Measurements from ENCODE around the gene BTG2. TPM values are rescaled to one million over a fixed set of nuclear protein-coding genes. Genes with fewer than 3 reads are reported as not detected.

BTG2 gene
- total RNA-seq, 1 donor from 2014 or later: 24.1 TPM

DNA sequence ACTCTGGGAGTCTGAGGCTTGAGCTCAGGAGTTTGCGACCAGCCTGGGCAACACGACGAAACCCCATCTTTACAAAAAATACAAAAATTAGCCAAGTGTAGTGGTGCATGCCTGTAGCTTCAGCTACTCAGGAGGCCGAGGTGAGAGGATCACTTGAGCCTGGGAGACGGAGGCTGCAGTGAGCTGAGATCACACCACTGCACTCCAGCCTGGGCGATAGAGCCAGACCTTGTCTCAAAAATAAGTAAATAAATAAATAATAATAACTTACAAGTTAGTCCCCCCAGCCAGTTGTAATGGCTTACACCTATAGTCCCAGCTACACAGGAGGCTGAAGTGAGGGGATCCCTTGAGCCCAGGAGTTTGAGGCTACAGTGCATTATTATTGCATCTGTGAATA, 21.7 kb upstream of the BTG2 start:
- TF ChIP-seq, protein P1, sequence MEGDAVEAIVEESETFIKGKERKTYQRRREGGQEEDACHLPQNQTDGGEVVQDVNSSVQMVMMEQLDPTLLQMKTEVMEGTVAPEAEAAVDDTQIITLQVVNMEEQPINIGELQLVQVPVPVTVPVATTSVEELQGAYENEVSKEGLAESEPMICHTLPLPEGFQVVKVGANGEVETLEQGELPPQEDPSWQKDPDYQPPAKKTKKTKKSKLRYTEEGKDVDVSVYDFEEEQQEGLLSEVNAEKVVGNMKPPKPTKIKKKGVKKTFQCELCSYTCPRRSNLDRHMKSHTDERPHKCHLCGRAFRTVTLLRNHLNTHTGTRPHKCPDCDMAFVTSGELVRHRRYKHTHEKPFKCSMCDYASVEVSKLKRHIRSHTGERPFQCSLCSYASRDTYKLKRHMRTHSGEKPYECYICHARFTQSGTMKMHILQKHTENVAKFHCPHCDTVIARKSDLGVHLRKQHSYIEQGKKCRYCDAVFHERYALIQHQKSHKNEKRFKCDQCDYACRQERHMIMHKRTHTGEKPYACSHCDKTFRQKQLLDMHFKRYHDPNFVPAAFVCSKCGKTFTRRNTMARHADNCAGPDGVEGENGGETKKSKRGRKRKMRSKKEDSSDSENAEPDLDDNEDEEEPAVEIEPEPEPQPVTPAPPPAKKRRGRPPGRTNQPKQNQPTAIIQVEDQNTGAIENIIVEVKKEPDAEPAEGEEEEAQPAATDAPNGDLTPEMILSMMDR (IDR thresholded peaks at IDR 0.05; ENCODE audit: insufficient read depth, low read length, poor library complexity, severe bottlenecking): no peak
- Histone ChIP-seq H3K27me3 (ENCODE audit: control insufficient read depth, insufficient read depth, low read length) (no peaks in the 10 kb centered on the region), H3K4me3 (ENCODE audit: low read depth, low read length) (no peak overlapping the region), H3K36me3 (ENCODE audit: control insufficient read depth, insufficient read depth, low read length) (no peaks in the 10 kb centered on the region)
- DNase-seq (ENCODE audit: low read depth): no peak

DNA sequence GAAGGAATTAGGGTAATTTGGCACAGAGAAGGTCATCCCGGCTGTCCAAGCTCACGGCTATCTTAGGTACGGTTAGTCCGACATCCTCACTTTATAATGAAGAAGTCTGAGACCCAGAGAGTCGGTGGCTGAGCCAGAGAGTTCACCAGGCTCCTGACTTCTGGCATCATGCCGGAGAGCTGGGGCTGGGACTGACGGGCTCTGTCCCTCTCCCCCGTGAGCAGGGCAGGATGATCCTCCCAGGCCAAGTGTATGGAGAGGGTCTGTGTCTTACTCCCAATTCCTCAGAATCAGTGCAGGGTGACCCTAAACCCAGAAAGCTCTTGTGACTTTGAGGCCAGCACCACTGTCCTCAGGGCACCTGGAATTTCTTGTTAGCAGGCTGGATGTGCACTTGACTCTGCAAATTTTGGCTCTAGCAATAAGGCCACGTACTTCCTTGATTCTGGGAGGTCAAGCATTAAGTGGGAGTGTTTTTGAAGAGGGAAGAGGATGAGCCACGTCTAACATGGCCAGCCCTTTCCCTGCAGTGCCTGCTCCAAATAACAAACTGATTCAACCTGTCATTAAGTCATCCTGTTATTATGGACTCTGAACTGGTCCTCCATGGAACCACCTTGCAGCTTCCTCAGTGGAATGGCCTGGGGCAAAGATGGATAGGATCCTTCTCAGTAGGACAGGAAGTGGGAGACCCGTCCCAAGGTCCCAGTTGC, 20.8 kb upstream of the BTG2 start:
- no peaks in the 10 kb centered on the region for H3K27me3 ChIP-seq (ENCODE audit: control insufficient read depth, insufficient read depth, low read length)
- H3K4me3 ChIP-seq (ENCODE audit: low read depth, low read length): no peak overlapping the region
- DNase-seq (ENCODE audit: low read depth): no peak
- H3K36me3 ChIP-seq (ENCODE audit: control insufficient read depth, insufficient read depth, low read length): no peaks in the 10 kb centered on the region
- TF ChIP-seq, protein P1 (IDR thresholded peaks at IDR 0.05; ENCODE audit: insufficient read depth, low read length, poor library complexity, severe bottlenecking): no peak

DNA sequence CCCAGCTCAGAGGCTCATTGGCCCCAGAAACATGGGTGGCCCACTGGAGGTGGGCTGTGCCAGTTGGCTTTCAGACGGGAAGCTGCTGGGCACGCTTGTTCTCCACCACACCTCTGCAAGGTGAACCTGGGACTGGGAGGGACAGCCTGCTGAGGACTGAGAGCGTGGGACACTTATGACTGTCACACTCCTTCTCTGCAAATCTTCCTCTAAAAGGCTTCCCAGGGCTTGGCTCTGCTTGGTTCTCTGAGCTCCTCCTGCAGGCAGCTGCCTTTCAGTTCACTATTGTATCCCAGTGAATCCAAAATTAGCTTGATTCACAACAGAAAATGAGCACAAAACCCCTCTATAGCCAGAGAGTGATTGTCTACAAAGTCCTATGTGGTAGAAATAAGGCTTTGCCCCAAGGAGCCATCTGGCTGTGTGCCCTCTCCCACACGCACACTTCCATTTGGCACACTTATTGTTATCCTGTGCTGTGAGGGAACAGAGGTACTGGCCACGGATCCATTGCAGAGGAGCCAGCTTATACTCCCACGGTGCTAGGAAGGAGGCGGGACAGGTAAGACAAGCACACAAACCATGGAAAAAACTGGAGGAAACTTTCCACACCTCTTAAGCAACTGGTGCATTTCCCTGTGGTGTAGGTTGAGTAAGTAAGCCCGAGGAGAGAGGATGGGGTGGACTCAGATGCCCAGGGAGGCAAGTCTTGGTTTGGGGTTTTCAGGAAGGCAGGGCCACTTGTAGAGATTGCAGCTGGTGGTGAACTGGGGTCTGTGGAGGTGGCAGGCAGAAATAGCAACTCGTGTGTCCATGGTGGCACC, 18.9 kb upstream of the BTG2 start:
- Histone ChIP-seq H3K36me3 (ENCODE audit: control insufficient read depth, insufficient read depth, low read length) (no peaks in the 10 kb centered on the region), H3K27me3 (ENCODE audit: control insufficient read depth, insufficient read depth, low read length) (no peaks in the 10 kb centered on the region), H3K4me3 (ENCODE audit: low read depth, low read length) (no peak overlapping the region)
- TF ChIP-seq, protein P1 (IDR thresholded peaks at IDR 0.05; ENCODE audit: insufficient read depth, low read length, poor library complexity, severe bottlenecking): no peak
- no peak for DNase-seq (ENCODE audit: low read depth)

DNA sequence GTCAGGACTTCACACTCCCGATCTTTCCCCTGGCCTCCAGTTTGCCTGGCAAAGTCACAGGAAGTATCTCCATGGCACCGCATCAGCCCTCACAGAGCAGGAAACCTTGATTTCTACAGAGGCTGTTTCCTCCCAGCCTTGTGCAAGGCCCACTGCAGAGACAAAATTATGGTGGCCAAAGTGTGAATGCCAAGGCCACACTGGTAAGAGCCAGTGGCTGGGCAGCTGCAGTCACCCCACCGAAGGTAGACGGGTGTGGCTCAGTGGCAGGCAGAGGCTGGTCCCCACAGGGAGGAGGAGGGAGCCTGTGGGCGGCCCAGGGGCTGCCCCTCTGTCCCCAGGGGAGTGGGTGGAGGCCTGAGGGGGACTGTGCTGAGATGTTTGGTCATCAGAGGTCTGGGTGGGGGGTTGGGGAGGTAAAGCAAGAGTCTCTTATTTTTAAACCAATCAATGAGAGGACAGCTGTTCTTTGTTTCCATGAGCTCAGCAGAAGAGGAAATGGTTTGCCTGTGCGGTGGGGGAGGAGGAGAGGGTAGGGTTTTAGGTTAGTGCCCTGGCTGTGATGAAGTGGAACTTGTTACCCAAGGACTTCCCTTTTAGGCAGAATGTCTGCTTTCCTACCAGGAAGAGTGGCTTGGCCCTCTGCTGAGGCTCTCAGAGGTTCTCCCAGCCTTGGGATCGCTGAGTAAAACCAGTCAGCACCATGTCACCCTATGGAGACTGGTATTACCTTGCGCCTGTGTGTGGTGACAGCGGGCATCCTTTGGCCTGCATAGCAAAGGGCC, 18.0 kb upstream of the BTG2 start:
- TF ChIP-seq, protein P1 (IDR thresholded peaks at IDR 0.05; ENCODE audit: insufficient read depth, low read length, poor library complexity, severe bottlenecking): no peak
- no peak overlapping the region for H3K4me3 ChIP-seq (ENCODE audit: low read depth, low read length)
- H3K36me3 ChIP-seq (ENCODE audit: control insufficient read depth, insufficient read depth, low read length): no peaks in the 10 kb centered on the region
- no peak for DNase-seq (ENCODE audit: low read depth)
- H3K27me3 ChIP-seq (ENCODE audit: control insufficient read depth, insufficient read depth, low read length): no peaks in the 10 kb centered on the region

DNA sequence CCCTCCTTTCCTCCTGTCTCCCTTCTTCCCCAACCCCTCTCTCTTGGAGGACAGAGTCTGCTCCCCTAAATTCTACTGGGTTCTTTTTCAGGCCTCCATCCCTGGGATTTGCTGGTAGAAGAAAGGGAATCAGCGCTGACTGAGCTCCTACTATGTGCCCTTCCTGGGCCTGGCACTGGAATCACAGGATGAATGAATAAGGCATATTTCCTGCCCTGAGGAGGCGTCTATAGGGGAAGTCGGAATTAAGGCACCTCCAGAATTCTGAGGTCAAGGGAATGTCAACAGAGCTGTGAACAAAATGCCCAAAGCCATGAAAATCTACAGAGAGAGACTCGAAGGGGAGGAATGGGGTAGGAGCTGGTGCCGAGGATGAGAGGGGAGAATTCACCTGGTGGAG, 17.4 kb upstream of the BTG2 start:
- H3K4me3 ChIP-seq (ENCODE audit: low read depth, low read length): no peak overlapping the region

More for the DNA sequence above, 17.4 kb upstream of the BTG2 start:
- no peak for DNase-seq (ENCODE audit: low read depth)
- TF ChIP-seq, protein P1 (IDR thresholded peaks at IDR 0.05; ENCODE audit: insufficient read depth, low read length, poor library complexity, severe bottlenecking): no peak
- H3K27me3 ChIP-seq (ENCODE audit: control insufficient read depth, insufficient read depth, low read length): no peaks in the 10 kb centered on the region
- H3K36me3 ChIP-seq (ENCODE audit: control insufficient read depth, insufficient read depth, low read length): no peaks in the 10 kb centered on the region

All from kidney epithelial cell (primary cell).